SU-DHL-6 (cell line): ENCODE measurements around the gene B4GALT5.

ENCODE experiments used
- EZH2phosphoT487 ChIP-seq: fragments of 200-600 bp; sonication (generic), shearing (Covaris generic); conservative IDR thresholded peaks from 2 replicates; pipeline ENCODE4 v1.6.1; 2018; ENCODE audit warnings: mild to moderate bottlenecking, antibody characterized with exemption, low read length, moderate library complexity, mixed read lengths
- TF ChIP-seq, protein P1 (sequence below): fragments of 200-600 bp; sonication (generic); IDR thresholded peaks from one replicate; pipeline ENCODE4 v1.5.1; 2017; ENCODE audit warnings: antibody characterized with exemption, mild to moderate bottlenecking, low read length, moderate library complexity; ENCODE audit not compliant: insufficient read depth, poor library complexity, severe bottlenecking

DNA sequence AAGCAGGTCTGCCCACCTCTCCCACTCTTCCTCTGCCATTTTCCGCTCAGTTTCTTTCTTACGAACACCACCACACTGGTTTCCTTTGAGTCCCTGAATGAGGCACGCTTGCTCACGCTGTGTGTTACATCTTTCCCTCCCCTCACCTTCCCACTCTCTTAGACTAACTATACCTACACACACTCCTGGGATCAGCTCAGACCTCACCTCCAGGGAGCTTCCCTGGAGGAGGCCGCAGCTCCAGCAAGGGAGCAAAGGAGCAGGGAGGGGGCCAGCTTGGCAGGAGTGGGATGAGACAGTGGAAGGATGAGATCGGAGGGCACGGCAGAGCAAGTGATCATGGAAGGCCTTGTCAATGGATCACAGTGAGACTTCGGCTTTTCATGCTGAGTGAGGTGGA is 28.3 kb upstream of the B4GALT5 start:
- TF ChIP-seq, protein P1, sequence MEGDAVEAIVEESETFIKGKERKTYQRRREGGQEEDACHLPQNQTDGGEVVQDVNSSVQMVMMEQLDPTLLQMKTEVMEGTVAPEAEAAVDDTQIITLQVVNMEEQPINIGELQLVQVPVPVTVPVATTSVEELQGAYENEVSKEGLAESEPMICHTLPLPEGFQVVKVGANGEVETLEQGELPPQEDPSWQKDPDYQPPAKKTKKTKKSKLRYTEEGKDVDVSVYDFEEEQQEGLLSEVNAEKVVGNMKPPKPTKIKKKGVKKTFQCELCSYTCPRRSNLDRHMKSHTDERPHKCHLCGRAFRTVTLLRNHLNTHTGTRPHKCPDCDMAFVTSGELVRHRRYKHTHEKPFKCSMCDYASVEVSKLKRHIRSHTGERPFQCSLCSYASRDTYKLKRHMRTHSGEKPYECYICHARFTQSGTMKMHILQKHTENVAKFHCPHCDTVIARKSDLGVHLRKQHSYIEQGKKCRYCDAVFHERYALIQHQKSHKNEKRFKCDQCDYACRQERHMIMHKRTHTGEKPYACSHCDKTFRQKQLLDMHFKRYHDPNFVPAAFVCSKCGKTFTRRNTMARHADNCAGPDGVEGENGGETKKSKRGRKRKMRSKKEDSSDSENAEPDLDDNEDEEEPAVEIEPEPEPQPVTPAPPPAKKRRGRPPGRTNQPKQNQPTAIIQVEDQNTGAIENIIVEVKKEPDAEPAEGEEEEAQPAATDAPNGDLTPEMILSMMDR = no peak
- no peak for TF ChIP-seq EZH2phosphoT487
